ENCODE results near the gene EHMT1.

DNA sequence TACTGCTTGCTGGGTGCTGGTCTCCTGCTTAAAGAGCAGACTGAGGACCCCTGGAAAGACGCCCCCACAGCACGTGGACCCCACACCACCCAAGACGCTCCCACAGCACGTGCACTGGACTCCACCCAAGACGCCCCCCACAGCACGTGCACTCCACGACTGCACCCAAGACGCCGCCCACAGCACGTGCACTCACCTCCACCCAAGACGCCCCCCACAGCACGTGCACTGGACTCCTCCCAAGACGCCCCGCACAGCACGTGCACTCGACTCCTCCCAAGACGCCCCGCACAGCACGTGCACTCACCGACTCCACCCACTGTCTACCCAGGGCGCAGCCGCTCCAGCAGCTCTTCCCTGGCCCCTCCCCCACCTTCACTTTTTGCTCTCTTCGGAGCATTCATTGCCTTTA lies 50.5 kb downstream of the EHMT1 start:
- TF ChIP-seq, protein P1, sequence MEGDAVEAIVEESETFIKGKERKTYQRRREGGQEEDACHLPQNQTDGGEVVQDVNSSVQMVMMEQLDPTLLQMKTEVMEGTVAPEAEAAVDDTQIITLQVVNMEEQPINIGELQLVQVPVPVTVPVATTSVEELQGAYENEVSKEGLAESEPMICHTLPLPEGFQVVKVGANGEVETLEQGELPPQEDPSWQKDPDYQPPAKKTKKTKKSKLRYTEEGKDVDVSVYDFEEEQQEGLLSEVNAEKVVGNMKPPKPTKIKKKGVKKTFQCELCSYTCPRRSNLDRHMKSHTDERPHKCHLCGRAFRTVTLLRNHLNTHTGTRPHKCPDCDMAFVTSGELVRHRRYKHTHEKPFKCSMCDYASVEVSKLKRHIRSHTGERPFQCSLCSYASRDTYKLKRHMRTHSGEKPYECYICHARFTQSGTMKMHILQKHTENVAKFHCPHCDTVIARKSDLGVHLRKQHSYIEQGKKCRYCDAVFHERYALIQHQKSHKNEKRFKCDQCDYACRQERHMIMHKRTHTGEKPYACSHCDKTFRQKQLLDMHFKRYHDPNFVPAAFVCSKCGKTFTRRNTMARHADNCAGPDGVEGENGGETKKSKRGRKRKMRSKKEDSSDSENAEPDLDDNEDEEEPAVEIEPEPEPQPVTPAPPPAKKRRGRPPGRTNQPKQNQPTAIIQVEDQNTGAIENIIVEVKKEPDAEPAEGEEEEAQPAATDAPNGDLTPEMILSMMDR (IDR thresholded peaks at IDR 0.05; ENCODE audit: insufficient read depth, low read depth, low read length): no peak
- TF ChIP-seq EZH2 (IDR thresholded peaks at IDR 0.05; ENCODE audit: insufficient read depth, low read length): no peak

All from astrocyte (in vitro differentiated cells and primary cell).